Head of caudate nucleus (tissue), 42 donors: ENCODE data around the gene FOXO6.

Experiments
- DNase-seq, 42 donors: peaks; one replicate each; pipeline versions ENCODE4 v3.0.0 to v3.0.0-alpha.2; 2020 to 2021; ENCODE audit warnings: mixed read lengths in 7 of 42
- intact Hi-C: fragments of 100-400 bp; cut with DNase I; formaldehyde crosslinking; loops from one replicate; pipeline ENCODE4 v1.15.0; 2022

The FOXO6 gene

DNA sequence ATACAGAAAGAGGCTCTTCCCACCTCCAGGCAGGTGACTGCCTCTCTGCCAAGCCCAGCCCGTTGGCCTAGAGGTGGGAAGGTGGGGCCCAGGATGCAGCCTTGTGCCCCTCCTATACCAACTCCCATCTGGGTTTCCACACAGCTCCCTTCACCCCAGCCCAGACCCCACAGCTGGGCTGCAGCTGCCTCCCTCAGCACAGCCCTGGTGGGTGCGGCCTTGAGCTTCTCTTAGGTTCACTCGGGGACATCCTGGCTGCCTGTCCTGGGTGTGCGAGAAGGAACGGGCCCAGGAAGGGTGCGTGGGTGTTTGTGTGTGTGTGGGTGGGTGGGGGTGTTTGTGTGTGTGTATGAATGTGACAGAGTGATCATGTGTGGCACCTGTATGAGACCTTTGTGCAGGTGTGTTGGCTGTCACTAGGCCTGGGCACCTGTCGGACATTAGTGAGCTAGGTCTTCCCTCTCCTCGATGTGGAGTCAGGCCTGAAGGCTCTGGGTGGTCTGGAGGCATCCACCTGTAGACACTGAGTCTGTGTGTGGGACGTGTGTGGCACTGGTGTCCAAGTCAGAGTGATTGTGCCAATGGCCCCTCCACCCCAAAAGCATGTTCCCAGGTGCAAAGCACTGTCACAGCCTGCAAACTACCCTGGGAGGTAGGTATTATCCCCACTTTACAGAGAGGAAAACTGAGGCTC, 30.7 kb downstream of the FOXO6 start:
- intact Hi-C loops: no loop called here
- DNase-seq: no peak

DNA sequence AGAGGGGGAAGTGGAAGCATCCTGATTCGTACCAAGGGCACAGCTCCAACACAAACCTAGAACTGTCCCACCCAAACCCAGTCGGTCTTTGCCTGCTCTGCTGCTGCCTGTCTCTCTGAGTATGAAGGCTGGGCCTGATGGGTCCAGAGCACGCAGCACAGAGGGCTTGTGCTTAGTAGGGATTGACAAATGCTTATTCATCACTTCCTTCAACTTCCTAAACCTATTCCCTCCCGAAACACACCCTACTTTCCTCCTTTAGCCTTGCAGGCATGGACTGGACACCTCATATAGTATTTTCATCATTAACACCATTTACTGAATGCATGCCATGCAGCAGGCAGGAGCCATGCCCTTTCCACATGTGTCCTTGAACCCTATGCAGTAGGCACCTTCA, 31.3 kb downstream of the FOXO6 start:
- no peak for DNase-seq
- intact Hi-C loops: no loop called here

DNA sequence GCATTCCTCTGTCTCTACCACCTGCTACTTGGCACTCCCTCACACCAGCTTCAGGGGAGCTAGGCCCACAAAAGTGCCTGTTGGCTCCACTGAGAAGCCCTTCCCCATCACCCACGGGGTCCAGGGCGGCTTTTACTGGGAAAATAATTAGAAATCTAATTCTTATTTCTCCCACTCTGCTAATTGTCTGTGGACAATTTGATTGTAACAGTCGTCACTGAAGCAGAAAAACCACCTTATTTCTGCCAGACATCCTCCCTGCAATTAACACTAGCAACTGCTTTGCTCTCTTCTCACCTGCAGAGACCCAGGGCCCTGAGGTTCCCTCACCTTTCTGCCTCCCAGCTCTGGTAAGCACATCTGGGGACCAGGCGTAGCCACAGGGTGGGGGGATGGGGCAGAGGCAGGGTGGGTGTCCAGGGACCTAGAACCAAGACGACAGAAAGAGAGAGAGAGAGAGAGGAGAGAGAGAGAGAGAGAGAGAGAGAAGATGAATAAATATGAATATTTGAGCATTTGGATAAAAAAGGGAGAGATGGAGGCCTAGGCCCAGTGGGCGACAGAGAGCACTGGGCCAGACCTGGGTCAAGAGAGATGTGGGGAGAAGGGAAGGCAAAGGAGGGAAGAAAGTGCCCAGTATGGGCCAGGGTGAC, 32.6 kb downstream of the FOXO6 start:
- intact Hi-C loops: no loop called here
- DNase-seq: no peak

DNA sequence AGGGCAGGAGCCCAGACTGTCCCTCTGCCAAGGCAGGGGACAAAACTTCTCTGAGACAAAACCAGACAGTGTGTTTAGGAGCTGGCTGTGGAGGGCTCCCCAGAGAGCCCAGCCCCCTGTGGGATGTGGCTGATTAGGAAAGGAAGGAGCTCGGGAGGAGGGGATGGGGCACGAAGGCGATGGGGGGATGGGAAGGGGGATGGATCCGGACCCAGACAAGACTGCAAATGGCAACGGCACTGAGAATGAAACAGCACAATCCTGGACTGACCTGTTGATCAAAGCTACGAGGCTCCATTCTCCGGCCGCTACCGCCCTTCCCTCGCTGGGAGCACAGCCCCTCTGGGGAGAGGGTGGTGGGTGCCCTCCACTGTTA, 33.1 kb downstream of the FOXO6 start:
- intact Hi-C loops: no loop called here
- DNase-seq: no peak

DNA sequence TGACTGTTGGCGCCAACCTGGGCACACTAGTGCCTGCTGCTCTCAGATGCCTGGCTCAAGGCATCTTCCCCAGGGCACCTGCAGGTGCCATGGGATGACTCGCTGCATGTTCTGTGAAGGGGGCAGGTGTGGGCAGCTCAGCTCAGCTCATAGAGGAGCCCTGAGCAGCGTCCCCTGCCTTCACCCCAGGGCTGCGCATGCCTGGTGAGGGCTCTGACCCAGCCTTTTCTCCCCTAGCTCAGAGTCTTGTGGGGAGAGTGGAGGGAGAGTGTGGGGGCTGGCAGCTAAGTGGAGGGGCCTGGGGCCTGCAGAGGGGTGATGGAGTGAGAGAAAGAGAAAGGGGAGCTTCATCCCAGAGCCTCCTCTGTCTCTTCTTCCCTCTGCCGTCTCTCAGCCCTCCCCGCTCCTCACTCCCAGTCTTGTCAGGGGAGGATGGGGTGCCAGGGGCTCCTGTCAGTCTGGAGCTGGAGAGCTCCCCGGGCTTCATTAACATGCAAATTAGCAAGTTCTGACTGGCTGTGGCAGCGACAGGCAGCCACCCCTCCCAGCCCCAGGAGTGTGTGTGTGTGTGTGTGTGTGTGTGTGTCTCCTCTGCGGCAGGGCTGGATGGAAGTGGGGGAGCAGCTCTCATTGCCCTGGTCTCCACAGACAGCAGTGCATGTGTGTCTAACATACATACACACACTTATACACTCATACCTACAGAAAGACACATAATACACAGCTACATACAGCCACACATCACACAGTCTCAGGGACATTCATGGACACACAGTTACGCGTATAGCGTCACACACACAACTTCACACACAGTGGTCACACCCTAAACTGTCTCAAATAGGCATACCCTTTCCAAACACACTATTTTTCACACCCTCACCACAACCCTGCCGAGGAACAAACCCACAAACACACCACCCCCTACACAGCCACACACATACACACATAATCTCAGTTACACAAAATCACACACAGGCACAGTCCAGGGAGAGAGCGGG, 34.0 kb downstream of the FOXO6 start:
- peak in 40 of 42 donors; percentile 20 to 89 (median 67) for DNase-seq
- intact Hi-C loops: no loop called here

DNA sequence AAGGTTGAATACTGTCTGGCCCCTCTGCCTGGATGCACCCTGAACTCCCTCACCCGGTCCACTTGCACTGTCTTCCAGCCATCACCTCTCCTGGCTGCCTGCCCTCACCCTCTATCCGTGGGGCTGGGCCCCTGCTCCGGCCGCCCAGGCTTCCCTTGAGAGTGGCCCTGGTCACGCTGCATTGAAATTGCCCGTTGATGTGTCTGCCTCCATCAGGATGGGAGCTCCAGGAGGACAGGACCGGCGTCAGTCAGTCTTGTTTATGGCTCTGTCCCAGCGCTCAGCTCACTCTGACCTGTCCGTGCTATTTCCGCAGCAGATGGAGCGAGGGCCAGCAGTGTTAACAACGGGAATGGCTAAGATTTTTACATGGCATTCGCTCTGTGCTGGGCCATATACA, 34.9 kb downstream of the FOXO6 start:
- DNase-seq: no peak

DNA sequence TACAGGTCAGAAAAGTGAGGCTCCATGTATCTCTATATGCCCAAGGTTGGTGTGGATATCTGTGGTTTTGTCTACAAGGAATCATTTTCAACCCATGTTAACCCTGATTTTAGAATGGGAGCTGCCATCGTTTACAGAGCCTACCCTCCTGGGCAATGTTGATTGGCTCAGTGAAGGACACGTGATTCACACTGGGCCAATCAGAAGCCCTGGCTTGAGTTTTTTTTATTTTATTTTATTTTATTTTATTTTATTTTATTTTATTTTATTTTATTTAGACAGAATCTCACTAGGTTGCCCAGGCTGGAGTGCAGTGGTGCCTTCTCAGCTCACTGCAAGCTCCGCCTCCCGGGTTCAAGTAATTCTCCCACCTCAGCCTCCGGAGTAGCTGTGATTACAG, 35.8 kb downstream of the FOXO6 start:
- intact Hi-C loops: no loop called here
- DNase-seq: no peak

More for the DNA sequence above, 34.9 kb downstream of the FOXO6 start:
- intact Hi-C loops: no loop called here

DNA sequence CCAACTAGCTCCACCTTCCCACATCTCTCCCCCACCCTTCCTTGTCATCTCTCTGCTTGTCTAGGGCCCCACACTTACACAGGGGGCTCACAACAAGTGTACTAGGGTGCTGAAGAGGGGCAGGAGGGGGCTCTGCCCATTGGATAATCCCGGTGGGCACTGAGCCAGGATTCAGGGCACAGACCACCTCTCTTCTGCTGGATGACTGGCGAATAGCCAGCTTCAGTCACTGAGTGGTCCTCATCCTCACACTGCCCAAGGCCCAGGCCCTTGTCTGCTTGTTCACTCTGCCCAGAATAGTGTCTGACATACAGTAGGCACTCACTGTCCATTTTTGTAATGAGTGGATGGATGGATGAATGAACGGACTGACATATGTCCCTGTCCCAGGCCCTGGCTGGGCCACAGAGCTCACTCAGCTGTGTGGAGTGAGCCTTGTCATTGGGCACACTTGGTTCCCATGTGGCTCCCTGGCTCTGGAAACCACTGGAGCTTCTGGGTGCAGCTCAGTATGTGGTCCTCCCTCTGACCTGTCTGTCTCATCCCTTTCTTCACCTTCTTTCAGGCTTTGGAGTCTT, 36.6 kb downstream of the FOXO6 start:
- intact Hi-C loops: no loop called here
- DNase-seq: no peak

DNA sequence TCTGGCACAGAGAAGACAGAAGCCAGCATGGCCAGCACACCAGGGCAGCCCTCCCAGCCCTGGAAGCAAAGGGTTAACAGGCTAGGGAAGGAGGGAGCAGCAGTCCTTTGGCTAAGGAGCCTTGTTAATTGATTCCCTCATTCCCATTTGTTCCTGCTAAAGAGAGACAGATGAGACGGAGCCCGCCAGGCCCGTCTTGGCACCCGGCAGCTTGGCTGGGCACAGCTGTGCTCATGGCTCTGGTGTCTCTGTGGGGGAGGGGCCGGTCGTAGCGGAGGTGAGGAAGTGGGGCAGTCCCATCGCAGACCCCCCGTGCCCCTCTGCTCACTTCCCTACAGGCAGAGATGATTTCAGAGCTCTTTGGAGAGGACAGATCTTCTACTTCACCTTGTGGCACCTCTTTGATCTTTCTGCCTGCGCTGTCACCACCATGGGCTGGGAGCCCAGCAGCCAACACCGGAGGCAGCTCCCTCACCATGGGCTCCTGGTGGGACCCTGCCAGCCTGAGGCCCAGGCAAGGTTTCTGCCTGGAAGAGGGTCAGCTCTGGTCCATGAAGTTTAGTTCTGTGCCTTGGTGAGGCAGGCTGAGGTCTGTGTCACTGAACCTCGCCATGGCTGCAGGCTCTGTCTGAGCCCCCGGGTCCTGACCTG, 38.0 kb downstream of the FOXO6 start:
- peak in 35 of 42 donors; percentile 37 to 78 (median 60) for DNase-seq

DNA sequence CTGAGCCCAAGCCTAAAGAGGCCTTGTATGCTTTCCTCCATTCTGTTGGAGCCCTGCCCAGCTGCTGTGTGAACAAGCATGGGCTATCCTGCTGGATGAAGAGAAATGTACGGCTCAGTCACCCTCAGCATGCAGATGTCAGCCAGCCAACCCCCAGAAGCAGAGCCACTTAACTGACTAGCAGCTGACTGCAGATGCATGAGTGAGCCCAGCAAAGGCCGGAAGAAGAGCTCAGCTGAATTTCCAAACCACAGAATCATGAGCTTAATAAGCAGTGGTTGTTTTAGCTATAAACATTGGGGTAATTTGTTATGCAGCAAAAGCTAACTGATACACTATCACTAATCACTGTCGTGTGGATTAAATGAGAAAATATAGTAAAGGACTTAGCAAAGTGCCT, 39.0 kb downstream of the FOXO6 start:
- intact Hi-C loops: no loop called here
- DNase-seq: peak in 12 of 42 donors; percentile 15 to 60 (median 44)

More for the DNA sequence above, 38.0 kb downstream of the FOXO6 start:
- intact Hi-C loops: no loop called here

DNA sequence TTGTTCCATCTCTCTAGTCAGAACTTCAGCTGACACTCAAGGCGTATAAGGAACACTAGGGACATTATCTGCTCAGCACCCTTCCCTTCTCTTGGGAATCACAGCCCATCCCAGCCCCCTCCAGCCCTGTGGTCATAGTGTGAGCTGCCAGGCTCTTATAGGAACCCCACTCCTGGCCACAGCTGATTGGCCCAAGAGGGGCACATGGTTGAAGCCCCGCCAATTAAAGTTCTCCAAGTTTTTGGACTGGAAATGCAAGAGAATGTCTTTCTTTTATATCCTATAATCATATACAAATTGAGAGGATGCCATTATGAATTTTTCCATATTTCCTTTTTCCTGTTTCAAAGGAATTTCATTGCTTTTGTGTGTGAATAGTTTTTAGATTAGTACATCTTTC, 40.7 kb downstream of the FOXO6 start:
- no peak for DNase-seq
- intact Hi-C loops: no loop called here

DNA sequence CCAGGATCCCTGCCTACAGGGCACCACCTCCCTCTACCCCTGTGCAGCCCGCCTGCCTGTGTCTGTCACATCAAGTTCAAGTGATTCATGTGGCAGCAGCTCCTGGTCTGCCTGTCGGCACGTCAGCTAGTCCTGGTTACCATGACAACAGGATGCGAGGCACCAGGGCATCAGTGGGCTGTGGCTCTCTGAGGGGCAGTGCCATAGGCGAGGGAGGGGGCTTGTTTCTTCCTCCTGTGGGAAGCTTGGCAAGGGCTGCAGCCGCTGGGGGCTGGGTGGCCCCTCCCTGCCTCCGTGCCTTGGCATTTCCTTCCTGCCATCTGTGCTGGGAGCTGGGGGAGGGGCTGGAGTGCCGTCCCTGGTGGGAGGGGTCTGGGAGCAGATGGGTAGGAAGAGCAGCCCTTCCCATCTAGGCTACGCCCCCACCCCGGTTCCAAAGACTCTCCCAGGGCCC, 43.1 kb downstream of the FOXO6 start:
- DNase-seq: peak in 39 of 42 donors; percentile 44 to 88 (median 61)
- intact Hi-C loops: no loop called here

DNA sequence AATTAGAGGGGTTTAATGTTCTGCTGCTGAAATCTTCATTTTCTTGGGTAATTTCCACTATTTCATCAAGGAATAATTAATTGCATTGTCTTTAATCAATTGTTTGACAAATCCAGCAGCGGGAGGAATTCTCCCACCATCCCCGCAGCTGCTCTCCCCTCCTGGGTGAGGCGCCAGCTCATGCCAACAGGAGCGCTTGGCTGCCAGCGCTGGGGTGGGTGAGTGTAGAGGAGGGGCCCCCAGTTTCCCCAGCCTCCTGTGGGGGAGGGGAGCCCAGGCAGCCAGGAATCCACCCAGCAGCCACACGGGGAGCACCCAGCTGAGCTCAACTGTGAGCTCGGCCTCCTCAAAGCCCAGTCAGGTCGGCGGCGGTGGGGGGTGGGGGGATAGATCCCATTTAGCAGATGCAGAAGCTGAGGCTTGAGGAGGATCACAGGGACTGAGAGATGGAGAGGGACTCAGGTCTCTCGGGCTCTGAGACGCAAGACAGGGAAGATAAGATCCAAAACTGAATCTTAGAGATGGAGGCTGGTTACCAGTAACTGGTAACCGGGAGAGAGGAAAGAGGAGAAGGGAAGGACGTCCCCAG, 46.5 kb downstream of the FOXO6 start:
- intact Hi-C loops: no loop called here
- no peak for DNase-seq

DNA sequence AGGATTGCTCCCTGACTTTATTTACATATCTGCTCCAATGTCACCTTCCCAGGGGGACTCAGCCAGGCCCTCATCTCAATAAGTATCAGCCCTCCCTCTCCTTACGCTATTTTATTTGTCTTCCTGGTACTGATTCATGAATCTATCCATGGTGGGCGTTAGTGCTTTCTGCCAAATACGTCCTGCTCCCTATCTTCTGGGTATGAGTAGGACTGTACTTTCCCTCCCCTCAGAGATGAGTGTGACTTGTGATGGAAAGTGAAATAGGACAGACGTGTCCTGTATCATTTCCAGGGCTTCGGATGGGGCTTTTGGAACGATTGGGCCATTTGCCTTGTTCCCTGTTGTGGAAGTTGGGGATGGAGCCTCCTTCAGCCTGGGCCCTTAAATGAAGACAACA, 47.5 kb downstream of the FOXO6 start:
- DNase-seq: no peak
- intact Hi-C loops: no loop called here

DNA sequence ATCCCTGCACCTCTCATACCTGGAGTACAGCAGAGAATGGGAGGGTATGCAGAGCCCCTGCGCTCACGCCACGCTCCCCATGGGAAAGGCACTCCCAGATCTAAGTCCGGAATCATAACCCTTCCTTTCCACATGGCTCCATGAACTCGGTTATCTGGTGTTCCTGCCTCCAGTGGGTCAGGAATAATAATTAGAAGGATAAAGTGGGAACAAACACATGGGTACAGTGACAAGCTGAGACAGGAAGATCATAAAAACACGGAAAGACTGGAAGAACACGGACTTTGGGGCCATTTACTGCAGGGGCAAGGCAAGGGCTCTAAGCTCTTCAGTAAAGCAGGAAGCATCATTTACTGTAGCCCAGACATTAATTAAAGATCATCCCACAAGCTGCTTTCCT, 48.6 kb downstream of the FOXO6 start:
- intact Hi-C loops: no loop called here

DNA sequence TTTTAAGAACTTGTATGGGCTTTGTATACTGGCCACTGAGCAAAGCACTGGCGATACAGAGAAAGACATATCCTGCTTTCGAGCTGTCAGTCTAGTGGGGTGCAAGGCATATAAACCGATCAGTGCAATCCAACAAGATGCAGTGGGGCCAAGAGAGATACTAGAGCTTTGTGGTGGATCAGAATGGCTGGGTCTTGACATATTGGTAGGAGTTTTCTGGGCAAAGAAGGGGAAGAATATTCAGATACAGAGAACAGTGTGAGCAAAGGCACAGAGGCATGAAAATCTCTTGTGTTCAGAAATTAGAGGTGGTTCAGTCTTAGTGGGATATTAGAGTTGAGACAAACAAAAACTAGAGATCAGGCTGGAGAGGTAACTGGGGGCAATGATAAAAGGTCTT, 49.2 kb downstream of the FOXO6 start:
- no peak for DNase-seq
- intact Hi-C loops: no loop called here

More for the DNA sequence above, 48.6 kb downstream of the FOXO6 start:
- DNase-seq: no peak

DNA sequence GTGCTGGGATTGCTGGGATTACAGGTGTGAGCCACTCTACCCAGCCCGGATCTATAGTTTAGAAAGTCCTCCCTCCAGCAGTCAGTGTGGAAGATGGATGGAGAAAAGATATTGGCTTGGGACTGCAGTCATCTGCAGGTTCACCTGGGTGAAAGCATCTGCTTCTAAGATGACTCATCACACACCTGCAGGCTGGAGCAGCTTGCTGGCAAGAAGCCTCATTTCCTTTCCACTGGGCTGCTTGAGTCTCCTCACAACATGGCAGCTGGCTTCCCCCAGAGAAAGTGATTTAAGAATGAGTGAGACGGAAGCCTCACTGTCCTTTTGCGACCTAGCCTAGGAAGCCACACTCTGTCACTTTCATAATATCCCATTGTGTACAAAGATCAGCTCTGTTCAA, 50.0 kb downstream of the FOXO6 start:
- intact Hi-C loops: no loop called here
- DNase-seq: no peak

DNA sequence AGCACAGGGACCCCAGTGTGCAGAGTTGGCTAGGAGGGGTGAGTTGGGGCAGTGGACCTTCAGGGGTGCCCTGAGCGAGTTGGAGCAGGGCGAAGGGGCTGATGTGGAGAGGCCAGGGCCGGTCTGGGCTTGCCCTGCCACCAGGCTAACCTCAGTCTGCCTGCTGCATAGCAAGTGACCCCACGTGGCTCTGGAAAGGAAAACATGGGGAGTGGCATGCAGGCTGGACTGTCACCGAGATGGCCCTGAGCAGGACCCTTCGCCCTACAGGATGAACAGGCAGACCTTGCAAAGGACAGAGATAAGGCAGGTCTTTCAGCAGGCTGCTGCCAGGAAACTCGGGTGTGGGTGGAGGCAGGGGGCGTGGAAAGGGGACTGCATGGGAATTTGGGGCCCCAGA, 51.5 kb downstream of the FOXO6 start:
- intact Hi-C loops: no loop called here
- DNase-seq: no peak
